HG03457 (cell line): ENCODE measurements around the gene TMEM259.

Experiments
- ATAC-seq: cut with Tn5 transposase; IDR thresholded peaks from one replicate; pipeline ENCODE4 v1.9.1; 2021; ENCODE audit warnings: moderate number of reproducible peaks; ENCODE audit not compliant: unreplicated experiment

The TMEM259 gene

GRCh38 chr19:1004803-1005664 is 15.9 kb downstream of the TMEM259 start:
- ATAC-seq, result no peak

DNA sequence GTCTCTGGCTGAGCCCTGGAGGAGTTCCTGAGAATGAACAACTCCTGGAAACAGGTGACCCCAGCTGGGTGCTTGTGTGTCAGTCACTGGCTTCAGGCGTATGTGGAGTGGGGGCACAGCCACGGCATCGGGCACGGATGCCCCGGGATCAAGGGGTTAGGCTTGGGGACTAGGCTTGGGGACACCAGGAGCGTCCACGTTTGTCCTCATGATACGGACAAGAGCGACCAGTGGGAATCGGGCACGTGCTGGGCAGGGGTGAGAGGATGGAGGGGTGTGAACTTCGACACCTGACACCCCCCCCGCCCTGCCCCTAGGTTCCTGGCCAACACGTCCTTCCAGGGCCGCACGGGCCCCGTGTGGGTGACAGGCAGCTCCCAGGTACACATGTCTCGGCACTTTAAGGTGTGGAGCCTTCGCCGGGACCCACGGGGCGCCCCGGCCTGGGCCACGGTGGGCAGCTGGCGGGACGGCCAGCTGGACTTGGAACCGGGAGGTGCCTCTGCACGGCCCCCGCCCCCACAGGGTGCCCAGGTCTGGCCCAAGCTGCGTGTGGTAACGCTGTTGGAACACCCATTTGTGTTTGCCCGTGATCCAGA is 16.6 kb downstream of the TMEM259 start:
- ATAC-seq, result no peak

- ATAC-seq, result no peak
Measured at GRCh38 chr19:1003283-1003682, 17.6 kb downstream of the TMEM259 start.

GRCh38 chr19:1002600-1002999 is 18.3 kb downstream of the TMEM259 start:
- ATAC-seq, result no peak

- no peak for ATAC-seq
Measured at GRCh38 chr19:1001538-1002166, 19.3 kb downstream of the TMEM259 start.

- ATAC-seq, result no peak
Measured at GRCh38 chr19:1000591-1001537, 20.1 kb downstream of the TMEM259 start.

DNA sequence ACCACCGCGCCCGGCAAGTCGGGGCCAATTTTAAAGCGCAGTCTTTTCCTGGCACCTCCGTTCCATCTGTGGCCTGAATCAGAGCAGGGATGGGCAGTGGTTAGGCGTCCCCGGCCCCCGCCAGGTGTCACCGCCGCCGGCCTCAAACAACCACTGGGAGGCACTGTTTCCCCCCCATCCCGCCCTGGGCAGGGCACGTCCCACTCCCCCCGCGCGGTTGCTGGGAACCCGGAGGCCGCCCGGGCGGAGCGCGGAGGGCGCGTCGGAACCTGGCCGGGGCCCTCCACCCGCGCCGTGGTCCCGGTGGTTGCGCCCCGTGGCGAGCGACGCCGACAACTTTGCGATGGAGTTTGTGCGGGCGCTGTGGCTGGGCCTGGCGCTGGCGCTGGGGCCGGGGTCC is 20.8 kb downstream of the TMEM259 start, which contains the start of gene GRIN3B:
Gene GRIN3B (plus strand): TSS at position 325 of the 400 bp plus-strand sequence. CDS start 19 bp downstream, at position 344.
- no peak for ATAC-seq

DNA sequence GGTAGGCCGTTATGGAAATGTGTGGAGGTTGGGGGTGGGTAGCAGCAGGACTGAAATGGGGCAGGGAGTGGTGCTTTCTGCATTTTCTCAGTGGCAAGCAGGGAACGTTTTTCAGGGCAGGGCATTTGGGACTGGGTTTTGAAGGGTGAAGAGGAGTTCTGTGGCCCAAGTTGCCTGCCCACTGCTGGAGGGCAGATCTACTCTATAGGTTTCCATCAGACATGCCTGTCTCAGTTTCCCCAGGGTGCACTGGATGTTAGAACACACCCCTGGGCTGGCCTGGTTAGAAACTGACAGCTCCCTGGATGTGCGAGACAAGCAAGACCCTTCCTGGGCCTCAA is 21.6 kb downstream of the TMEM259 start:
- no peak for ATAC-seq

DNA sequence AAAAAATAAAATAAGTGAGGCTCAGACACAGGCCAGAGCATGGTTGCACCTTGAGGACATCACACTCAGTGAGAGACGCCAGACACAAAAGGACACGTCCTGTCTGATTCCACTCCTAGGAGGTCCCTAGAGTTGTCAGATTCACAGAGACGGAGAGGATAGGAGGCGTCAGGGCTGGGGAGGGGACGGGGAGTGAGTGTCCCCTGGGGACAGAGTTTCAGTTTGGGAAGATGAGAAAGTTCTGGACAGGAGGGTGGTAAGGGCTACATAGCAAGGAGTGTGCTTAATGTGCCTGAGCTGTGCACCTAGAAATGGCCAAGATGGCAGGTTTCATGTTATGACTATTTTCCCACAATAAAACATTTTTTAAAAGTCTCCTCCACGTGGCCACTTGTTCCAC is 22.9 kb downstream of the TMEM259 start:
- ATAC-seq, result no peak

DNA sequence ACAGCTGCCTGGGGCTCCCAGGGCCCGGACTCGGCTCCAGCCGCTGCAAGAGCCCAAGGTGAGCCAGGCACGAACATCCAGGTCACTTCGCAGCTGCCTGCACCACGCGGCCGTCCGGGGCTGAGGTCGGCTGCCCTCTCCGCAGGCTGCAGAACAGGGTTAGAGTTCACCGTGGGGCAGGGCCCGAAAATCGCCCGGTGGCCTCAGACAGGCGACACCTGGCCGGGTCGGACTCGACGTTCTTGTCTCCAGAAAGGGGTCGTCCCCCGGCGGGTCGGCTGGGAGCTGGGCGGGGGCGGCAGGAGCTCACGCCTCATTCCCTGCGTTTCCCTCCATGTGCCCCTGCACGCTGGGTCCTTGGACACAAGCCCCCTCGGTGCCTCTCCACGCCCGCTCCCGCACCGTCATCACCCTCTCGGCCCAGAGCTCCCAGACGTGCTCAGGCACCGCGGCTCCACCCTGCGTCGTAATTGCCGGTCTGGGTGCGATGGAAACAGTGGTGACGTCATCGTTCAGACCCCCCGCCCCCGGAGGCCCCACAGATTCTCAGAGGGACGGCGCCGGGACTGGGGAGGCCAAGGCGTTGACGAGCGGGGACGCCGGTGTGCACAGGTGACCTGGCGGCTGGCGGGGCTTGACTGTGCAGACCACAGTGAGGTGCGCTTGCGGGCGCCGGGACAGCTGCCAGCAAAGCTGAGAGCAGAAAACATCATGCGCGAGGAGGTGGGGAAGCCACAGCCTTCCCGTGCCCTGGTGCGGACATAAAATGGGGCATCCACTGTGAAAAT is 24.7 kb downstream of the TMEM259 start:
- ATAC-seq, result no peak

- no peak for ATAC-seq
Measured at GRCh38 chr19:995051-995827, 25.7 kb downstream of the TMEM259 start.

DNA sequence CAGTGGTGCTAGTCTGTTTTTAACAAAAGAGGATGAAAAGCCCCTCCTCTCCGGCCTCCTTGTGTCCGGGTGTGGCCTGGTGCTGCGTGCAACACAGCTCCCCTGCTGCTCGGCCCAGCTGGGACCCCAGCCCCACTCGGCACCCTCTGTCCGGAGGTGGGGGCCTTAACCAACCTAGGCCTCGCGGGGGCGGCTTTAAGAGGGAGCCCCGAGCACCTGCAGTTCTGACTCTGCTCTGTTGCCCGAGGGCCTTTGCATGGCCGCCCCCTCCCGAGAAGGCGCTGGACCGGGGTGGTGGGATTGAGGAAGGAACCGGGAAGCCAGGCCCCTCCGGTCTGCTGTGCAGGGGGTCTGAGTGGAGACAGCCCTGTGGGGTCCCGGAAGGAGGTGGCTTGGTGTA is 26.4 kb downstream of the TMEM259 start:
- ATAC-seq, result no peak

DNA sequence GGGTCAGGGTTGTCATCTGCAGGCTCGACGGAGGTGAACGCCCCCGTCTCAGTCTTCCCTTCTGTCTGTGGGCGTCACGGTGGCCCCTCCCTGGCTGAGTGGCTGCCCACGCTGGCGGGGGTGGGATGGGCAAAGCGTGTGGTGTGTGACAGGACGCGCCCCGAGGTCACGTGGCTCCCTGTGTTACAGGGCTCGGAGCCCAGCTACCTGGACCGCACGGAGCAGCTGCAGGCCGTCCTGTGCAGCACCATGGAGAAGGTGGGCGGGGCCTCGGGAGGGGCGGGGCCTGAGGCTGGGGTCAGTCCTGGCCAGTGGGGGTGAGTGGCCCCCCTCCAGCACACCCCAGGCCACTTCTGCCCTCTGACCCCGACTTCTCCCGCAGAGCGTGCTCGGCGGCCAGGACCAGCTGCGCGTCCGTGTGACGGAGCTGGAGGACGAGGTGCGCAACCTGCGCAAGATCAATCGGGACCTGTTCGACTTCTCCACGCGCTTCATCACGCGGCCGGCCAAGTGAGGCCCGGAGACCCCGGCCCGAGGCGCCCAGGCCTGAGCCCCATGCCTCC is 27.0 kb downstream of the TMEM259 start:
- no peak for ATAC-seq

DNA sequence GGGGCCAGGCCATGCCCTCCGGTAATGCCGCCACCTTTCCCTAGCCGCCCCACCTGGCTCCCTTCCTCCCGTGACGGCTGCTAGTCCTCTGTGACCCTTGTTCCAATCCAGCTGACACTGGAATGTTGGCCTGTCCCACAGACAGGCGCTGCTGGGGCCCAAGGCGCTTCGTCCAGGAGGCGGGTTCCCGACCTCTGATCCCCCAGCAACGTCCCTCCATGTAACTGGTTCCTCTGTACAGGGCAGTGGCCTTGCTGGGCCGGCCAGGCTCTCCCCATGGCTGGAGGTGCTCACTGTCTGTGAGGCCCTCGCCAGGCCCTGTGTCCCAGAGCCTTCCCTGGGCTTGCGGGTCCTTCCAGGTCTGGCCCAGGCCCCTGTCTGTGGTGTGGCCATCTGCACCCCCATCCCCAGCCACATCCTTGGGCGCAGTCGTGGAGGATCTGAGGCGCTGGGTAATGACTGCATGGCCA is 27.5 kb downstream of the TMEM259 start:
- no peak for ATAC-seq

DNA sequence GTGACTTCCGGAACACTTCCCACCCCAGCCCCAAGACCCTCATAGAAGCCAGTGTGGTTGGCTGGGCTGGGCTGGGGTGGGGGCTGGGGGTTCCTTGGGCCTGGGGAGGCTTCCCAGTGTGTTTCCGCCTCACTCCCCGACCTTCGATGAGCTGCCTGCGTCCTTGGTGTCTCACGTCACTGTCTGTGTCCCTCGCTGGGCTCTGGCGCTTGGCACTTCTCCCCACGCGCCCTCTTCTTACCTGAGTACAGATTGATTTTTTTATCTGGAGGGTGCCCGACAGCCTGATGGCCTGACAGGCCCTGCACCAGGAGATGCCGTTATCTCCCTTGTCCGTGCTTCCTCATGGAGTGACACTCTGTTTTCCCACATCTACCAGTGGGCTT is 28.3 kb downstream of the TMEM259 start:
- no peak for ATAC-seq

DNA sequence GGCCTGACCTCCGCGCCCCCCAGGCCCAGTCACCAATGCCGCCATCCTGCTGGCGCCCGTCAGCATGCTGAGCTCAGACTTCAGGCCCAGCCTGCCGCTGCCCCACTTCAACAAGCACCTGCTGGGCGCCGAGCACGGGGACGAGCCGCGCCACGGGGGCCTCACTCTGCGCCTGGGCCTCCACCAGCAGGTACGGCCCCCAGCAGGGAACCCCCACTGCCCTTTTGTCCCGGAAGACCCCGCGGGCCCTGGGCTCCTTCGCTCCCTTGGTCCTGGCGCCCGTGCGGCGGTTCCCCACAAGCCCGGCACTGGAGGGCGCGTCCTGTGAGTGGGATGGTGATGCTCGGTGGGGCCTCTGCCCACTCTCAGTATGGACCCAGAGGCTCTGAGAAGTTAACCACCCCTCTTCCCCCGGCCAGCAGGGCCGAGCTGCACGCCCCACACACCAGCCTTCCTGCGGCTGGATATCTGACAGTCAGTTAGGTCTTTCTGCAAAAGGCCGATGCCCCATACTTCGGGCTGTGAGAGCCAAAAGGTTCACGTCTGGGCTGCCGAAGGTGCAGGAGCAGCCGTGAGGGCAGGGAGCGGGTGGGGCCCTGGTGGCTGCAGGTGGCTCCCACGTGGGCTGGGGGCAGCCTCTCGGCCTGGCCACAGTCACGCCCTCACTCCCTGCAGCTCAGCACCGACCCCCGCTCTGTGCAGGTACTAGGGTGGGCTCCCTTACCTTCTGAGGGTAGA is 28.8 kb downstream of the TMEM259 start:
- ATAC-seq, result no peak

- no peak for ATAC-seq
Measured at GRCh38 chr19:991174-991931, 29.6 kb downstream of the TMEM259 start.

GRCh38 chr19:990746-991145 is 30.2 kb downstream of the TMEM259 start:
- no peak for ATAC-seq
